CD4-positive, alpha-beta T cell treated with Interleukin-6 for 4 hours (primary cell): ENCODE results near the gene OR2A42.
"Not testable (repeated sequence)": the region's sequence is repeated elsewhere in the genome, so short reads cannot be mapped to it uniquely, and the experiment has no call there.

Source experiments
- DNase-seq: peaks from one replicate; pipeline ENCODE4 v3.0.0-alpha.2; 2020; ENCODE audit warnings: mixed read lengths

The OR2A42 gene

GRCh38 chr7:144219149-144219548, 20.3 kb downstream of the OR2A42 start:
- DNase-seq, result not testable (repeated sequence)

GRCh38 chr7:144218581-144218980, 20.8 kb downstream of the OR2A42 start:
- DNase-seq, result not testable (repeated sequence)

GRCh38 chr7:144217200-144217599, 22.2 kb downstream of the OR2A42 start:
- DNase-seq, result not testable (repeated sequence)

GRCh38 chr7:144205306-144205705, 34.1 kb downstream of the OR2A42 start:
- not testable (repeated sequence) for DNase-seq

- not testable (repeated sequence) for DNase-seq
Measured at GRCh38 chr7:144203086-144203485, 36.3 kb downstream of the OR2A42 start.

GRCh38 chr7:144201978-144202377, 37.4 kb downstream of the OR2A42 start:
- DNase-seq, result not testable (repeated sequence)

- not testable (repeated sequence) for DNase-seq
Measured at GRCh38 chr7:144198934-144199333, 40.5 kb downstream of the OR2A42 start.

- not testable (repeated sequence) for DNase-seq
Measured at GRCh38 chr7:144195212-144195872, 44.1 kb downstream of the OR2A42 start, which contains the start of gene ARHGEF35. ARHGEF35 (minus strand) TSS chr7:144195833; CDS start chr7:144188383, 7,450 bp downstream.

- not testable (repeated sequence) for DNase-seq
Measured at GRCh38 chr7:144194453-144194852, 45.0 kb downstream of the OR2A42 start.

- not testable (repeated sequence) for DNase-seq
Measured at GRCh38 chr7:144193782-144194181, 45.6 kb downstream of the OR2A42 start.

- DNase-seq, result not testable (repeated sequence)
Measured at GRCh38 chr7:144188578-144189171, 50.7 kb downstream of the OR2A42 start.

- not testable (repeated sequence) for DNase-seq
Measured at GRCh38 chr7:144187848-144188247, 51.6 kb downstream of the OR2A42 start.

GRCh38 chr7:144183166-144183565, 56.2 kb downstream of the OR2A42 start, which contains the start of gene CTAGE4:
CTAGE4 (plus strand) TSS chr7:144183466; CDS start chr7:144183504, 38 bp downstream.
- not testable (repeated sequence) for DNase-seq

- DNase-seq, result not testable (repeated sequence)
Measured at GRCh38 chr7:144179165-144179479, 60.3 kb downstream of the OR2A42 start.

GRCh38 chr7:144178380-144179164, 60.8 kb downstream of the OR2A42 start:
- peak; percentile 46 for DNase-seq
